Stimulated activated CD8-positive, alpha-beta memory T cell treated with anti-CD3 and anti-CD28 coated beads, Interleukin-7, amount 100 ng/mL, for 24 hours (primary cell): ENCODE measurements around the gene U2SURP.

ENCODE experiments used
- DNase-seq: peaks from one replicate; pipeline ENCODE4 v3.0.0-alpha.2; 2020; ENCODE audit warnings: low read depth

U2SURP gene

DNA sequence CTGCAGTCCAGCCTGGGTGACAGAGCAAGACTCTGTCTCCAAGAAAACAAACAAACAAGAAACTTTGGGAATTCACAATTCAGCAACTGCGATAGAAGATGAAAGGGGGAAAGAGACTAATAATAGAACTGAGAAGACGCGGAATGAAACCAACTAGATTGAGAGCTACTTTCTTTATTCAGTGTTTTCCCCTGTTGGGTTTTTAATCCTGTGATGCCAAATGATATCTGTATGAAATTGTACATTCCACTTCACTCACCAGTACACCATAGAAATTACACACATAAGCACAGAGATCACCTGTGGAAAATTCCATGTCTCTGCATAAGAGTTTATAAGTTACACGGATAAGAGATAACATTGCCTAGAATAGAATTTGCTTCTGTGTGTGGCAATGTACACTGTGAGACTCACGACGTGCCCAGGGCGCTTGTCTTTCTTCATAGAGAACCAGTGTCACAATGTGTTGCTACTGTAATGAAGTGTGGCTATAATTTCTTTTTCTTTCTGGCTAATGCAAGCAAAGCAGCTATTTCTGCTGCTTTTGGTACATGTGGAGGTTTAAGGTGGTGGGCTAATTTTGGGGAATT is 100.5 kb downstream of the U2SURP start:
- no peak for DNase-seq

DNA sequence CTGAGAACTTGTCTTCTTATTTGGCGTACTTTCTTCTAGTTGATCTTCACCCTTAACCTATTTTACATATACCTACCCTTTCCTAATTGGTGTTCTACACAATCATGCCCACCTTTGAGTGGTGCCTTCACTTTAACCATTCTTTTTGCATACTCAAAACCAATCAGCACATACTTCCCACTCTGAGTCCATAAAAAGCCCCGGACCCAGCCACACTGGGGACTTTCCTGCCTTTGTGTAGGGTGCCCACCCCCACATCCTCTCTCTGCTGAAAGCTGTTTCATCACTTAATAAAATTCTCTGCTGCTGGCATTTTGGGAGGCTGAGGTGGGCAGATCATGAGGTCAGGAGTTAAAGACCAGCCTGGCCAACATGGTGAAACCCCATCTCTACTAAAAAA is 102.3 kb downstream of the U2SURP start:
- no peak for DNase-seq

DNA sequence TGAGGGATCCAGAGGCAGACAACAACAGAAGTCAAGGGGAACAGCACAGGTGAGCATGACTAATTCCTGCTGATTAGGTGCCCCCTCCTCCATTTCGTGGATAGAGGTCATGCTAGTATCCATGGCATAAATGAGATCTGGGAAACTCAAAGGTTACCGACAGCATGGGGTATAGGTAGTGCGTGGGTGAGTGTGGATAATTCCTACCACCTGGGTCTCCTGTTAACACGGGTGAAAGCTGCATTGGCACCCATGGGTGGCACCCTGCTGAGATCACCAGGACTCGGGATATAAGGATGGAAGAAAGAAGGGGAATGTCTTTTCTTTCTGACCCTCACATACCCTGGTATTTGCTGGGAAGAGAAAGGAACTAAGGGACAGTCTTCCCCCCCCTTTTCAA is 103.8 kb downstream of the U2SURP start:
- DNase-seq = no peak

DNA sequence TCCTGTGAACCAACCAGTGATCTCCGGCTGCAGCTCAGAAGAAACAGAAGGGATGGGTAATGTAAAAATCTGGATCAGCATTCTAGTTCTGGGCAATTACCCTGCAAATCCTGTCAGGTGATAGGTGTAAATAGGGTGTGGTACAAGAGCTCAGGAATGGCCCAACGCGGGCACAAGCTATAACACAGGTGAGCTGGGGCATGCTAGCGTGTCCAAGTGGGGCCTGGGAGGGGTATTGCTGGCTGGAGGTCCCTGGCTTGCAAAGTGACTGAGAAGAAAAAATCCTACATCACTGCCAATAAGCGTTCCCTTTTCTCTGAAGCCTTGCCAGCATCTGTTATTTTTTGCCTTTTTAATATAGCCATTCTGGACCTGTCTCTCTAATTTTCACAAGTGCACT is 108.5 kb downstream of the U2SURP start:
- DNase-seq = no peak
